ENCODE measurements around the gene CDK15. TPM values are rescaled to one million over a fixed set of nuclear protein-coding genes. Genes with fewer than 3 reads are reported as not detected.

Gene CDK15
- total RNA-seq, 2 donors from 2014 or later: 1.5 to 8.3 TPM

- ATAC-seq (ENCODE audit: insufficient number of reproducible peaks, low FRiP score, low read depth): no peak
- no peak for TF ChIP-seq CTCF (IDR thresholded peaks at IDR 0.05)
These were observed 41.1 kb downstream of the CDK15 start for GRCh38 chr2:201847481-201847880.

GRCh38 chr2:201852462-201852861, 46.1 kb downstream of the CDK15 start:
- DNase-seq (ENCODE audit: low spot score) (no peak), ATAC-seq (ENCODE audit: insufficient number of reproducible peaks, low FRiP score, low read depth) (no peak)
- Histone ChIP-seq H3K36me3 (no peaks in the 10 kb centered on the region), H3K27me3 (replicated peaks; ENCODE audit: insufficient read depth) (no peaks in the 10 kb centered on the region), H3K9me3 (no peaks in the 10 kb centered on the region), H3K4me3 (no peak overlapping the region), H3K27ac (no peak overlapping the region), H3K4me1 (ENCODE audit: control insufficient read depth in 1 of 2, low read depth in 2 of 2) (no peaks in the 10 kb centered on the region)
- TF ChIP-seq CTCF (IDR thresholded peaks at IDR 0.05): no peak

More at GRCh38 chr2:201847481-201847880, 41.1 kb downstream of the CDK15 start:
- no peaks in the 10 kb centered on the region for H3K36me3 ChIP-seq
- no peak overlapping the region for H3K4me3 ChIP-seq
- H3K27me3 ChIP-seq (replicated peaks; ENCODE audit: insufficient read depth): no peaks in the 10 kb centered on the region
- no peak overlapping the region for H3K27ac ChIP-seq
- no peak for DNase-seq (ENCODE audit: low spot score)
- peaks cover 0 to 11% of the 10 kb centered on the region in 2 donors for H3K4me1 ChIP-seq (ENCODE audit: control insufficient read depth in 1 of 2, low read depth in 2 of 2)
- no peaks in the 10 kb centered on the region for H3K9me3 ChIP-seq

DNA sequence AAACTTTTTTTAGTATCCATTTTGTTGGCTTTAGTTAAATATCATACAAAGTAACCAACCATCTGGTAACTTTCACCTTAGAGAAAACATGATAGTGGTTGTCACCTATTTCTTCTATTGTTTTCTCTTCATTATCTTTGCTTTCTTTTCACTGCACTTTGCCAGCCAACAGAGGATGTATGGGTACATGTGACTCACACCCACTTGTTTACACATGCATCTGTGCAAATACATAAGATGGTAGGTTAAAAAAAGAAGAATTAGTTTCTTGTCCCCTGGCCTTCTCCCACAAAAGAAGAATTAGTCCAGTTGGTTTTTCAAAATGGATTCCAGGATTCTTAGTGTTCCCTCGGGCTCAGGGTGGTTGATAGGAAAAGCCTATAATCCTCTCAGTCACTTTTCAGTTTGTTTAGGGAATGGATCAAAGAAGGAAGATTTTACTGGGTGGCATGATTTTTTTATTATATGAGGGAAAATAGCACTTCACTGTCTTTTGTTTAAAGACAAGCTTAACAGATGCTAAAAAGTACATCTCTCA, 46.6 kb downstream of the CDK15 start:
- Histone ChIP-seq H3K27me3 (replicated peaks; ENCODE audit: insufficient read depth) (no peaks in the 10 kb centered on the region), H3K9me3 (no peaks in the 10 kb centered on the region), H3K27ac (no peak overlapping the region), H3K4me1 (ENCODE audit: control insufficient read depth in 1 of 2, low read depth in 2 of 2) (peaks cover 0 to under 1% of the 10 kb centered on the region in 2 donors), H3K4me3 (no peak overlapping the region), H3K36me3 (no peaks in the 10 kb centered on the region)
- ATAC-seq (ENCODE audit: insufficient number of reproducible peaks, low FRiP score, low read depth) (no peak), DNase-seq (ENCODE audit: low spot score) (no peak)
- TF ChIP-seq CTCF (IDR thresholded peaks at IDR 0.05): no peak

GRCh38 chr2:201854221-201854801, 48.0 kb downstream of the CDK15 start:
- TF ChIP-seq CTCF (IDR thresholded peaks at IDR 0.05): no peak
- Histone ChIP-seq H3K9me3 (no peaks in the 10 kb centered on the region), H3K36me3 (no peaks in the 10 kb centered on the region), H3K4me3 (no peak overlapping the region), H3K27ac (no peak overlapping the region), H3K27me3 (replicated peaks; ENCODE audit: insufficient read depth) (no peaks in the 10 kb centered on the region), H3K4me1 (ENCODE audit: control insufficient read depth in 1 of 2, low read depth in 2 of 2) (peaks cover 3 to 14% of the 10 kb centered on the region in 2 donors)
- ATAC-seq (ENCODE audit: insufficient number of reproducible peaks, low FRiP score, low read depth) (no peak), DNase-seq (ENCODE audit: low spot score) (no peak)

- no peak for TF ChIP-seq CTCF (IDR thresholded peaks at IDR 0.05)
- H3K4me3 ChIP-seq: no peak overlapping the region
- no peak for ATAC-seq (ENCODE audit: insufficient number of reproducible peaks, low FRiP score, low read depth)
- H3K9me3 ChIP-seq: no peaks in the 10 kb centered on the region
- no peaks in the 10 kb centered on the region for H3K36me3 ChIP-seq
- no peak overlapping the region for H3K27ac ChIP-seq
- H3K4me1 ChIP-seq (ENCODE audit: control insufficient read depth in 1 of 2, low read depth in 2 of 2): peaks cover 3 to 15% of the 10 kb centered on the region in 2 donors
- DNase-seq (ENCODE audit: low spot score): no peak
- H3K27me3 ChIP-seq (replicated peaks; ENCODE audit: insufficient read depth): no peaks in the 10 kb centered on the region
These were observed 48.5 kb downstream of the CDK15 start for GRCh38 chr2:201854841-201855240.

Data from thoracic aorta (tissue), 2 donors.